ENCODE results near the gene C17orf78.

Gene C17orf78

GRCh38 chr17:37373530-37374159, 2.1 kb upstream of the C17orf78 start:
- no peak overlapping the region for H3K4me2 ChIP-seq (ENCODE audit: low read length)
- no peaks in the 10 kb centered on the region for H3K9me2 ChIP-seq (replicated peaks; ENCODE audit: control insufficient read depth, low read length)
- H3K4me1 ChIP-seq (ENCODE audit: control insufficient read depth, low read length), result peaks cover 5% of the 10 kb centered on the region
- no peaks in the 10 kb centered on the region for H3K9me3 ChIP-seq (ENCODE audit: control insufficient read depth, insufficient read depth, low read length)
- no peaks in the 10 kb centered on the region for H3K27me3 ChIP-seq (ENCODE audit: control insufficient read depth, low read length)
- no peaks in the 10 kb centered on the region for H3K79me2 ChIP-seq (ENCODE audit: control insufficient read depth, low read length)
- H4K20me1 ChIP-seq (ENCODE audit: control insufficient read depth, insufficient read depth, low read depth, low read length), result no peaks in the 10 kb centered on the region
- no peaks in the 10 kb centered on the region for H3F3A ChIP-seq (ENCODE audit: control insufficient read depth, insufficient read depth)
- H3K27ac ChIP-seq (ENCODE audit: low read depth, low read length), result no peak overlapping the region
- H3K4me3 ChIP-seq (ENCODE audit: low read length), result no peak overlapping the region
- no peaks in the 10 kb centered on the region for H3K36me3 ChIP-seq (ENCODE audit: control insufficient read depth, low read length)
- TF ChIP-seq EZH2phosphoT487 (IDR thresholded peaks at IDR 0.05; ENCODE audit: borderline replicate concordance, low read length) (no peak), CTCF (IDR thresholded peaks at IDR 0.05; ENCODE audit: low read depth, low read length, poor library complexity, severe bottlenecking) (peak; percentile 99)

GRCh38 chr17:37382056-37382455, 6.3 kb downstream of the C17orf78 start:
- H3K27me3 ChIP-seq (ENCODE audit: control insufficient read depth, low read length), result no peaks in the 10 kb centered on the region

GRCh38 chr17:37384560-37385149, 8.9 kb downstream of the C17orf78 start:
- Histone ChIP-seq H3F3A (ENCODE audit: control insufficient read depth, insufficient read depth) (no peaks in the 10 kb centered on the region), H3K9me3 (ENCODE audit: control insufficient read depth, insufficient read depth, low read length) (no peaks in the 10 kb centered on the region), H3K4me1 (ENCODE audit: control insufficient read depth, low read length) (peaks cover 3% of the 10 kb centered on the region; the same call in 1 of the 2 replicates), H4K20me1 (ENCODE audit: control insufficient read depth, insufficient read depth, low read depth, low read length) (no peaks in the 10 kb centered on the region), H3K79me2 (ENCODE audit: control insufficient read depth, low read length) (no peaks in the 10 kb centered on the region), H3K4me2 (ENCODE audit: low read length) (no peak overlapping the region), H3K36me3 (ENCODE audit: control insufficient read depth, low read length) (no peaks in the 10 kb centered on the region), H3K27me3 (ENCODE audit: control insufficient read depth, low read length) (no peaks in the 10 kb centered on the region), H3K27ac (ENCODE audit: low read depth, low read length) (no peak overlapping the region), H3K9me2 (replicated peaks; ENCODE audit: control insufficient read depth, low read length) (no peaks in the 10 kb centered on the region), H3K4me3 (ENCODE audit: low read length) (no peak overlapping the region)
- TF ChIP-seq CTCF (IDR thresholded peaks at IDR 0.05; ENCODE audit: low read depth, low read length, poor library complexity, severe bottlenecking) (no peak), EZH2phosphoT487 (IDR thresholded peaks at IDR 0.05; ENCODE audit: borderline replicate concordance, low read length) (no peak)

More at GRCh38 chr17:37382056-37382455, 6.3 kb downstream of the C17orf78 start:
- no peaks in the 10 kb centered on the region for H3K9me2 ChIP-seq (replicated peaks; ENCODE audit: control insufficient read depth, low read length)
- no peak overlapping the region for H3K27ac ChIP-seq (ENCODE audit: low read depth, low read length)
- no peaks in the 10 kb centered on the region for H4K20me1 ChIP-seq (ENCODE audit: control insufficient read depth, insufficient read depth, low read depth, low read length)
- no peaks in the 10 kb centered on the region; the same call in 1 of the 2 replicates for H3K4me1 ChIP-seq (ENCODE audit: control insufficient read depth, low read length)
- H3K4me3 ChIP-seq (ENCODE audit: low read length), result no peak overlapping the region
- TF ChIP-seq EZH2phosphoT487 (IDR thresholded peaks at IDR 0.05; ENCODE audit: borderline replicate concordance, low read length) (no peak), CTCF (IDR thresholded peaks at IDR 0.05; ENCODE audit: low read depth, low read length, poor library complexity, severe bottlenecking) (no peak)
- no peaks in the 10 kb centered on the region for H3F3A ChIP-seq (ENCODE audit: control insufficient read depth, insufficient read depth)
- no peaks in the 10 kb centered on the region for H3K79me2 ChIP-seq (ENCODE audit: control insufficient read depth, low read length)
- no peak overlapping the region for H3K4me2 ChIP-seq (ENCODE audit: low read length)
- H3K36me3 ChIP-seq (ENCODE audit: control insufficient read depth, low read length), result no peaks in the 10 kb centered on the region
- no peaks in the 10 kb centered on the region for H3K9me3 ChIP-seq (ENCODE audit: control insufficient read depth, insufficient read depth, low read length)
